Liver (tissue), 9 donors: ENCODE measurements around the gene TTC39A. TPM values are rescaled to one million over a fixed set of nuclear protein-coding genes. Genes with fewer than 3 reads are reported as not detected.

Experiments
- DNase-seq: peaks from one replicate; pipeline ENCODE4 v3.0.0-alpha.2; 2017; ENCODE audit warnings: low spot score
- H3K27ac ChIP-seq, 2 donors: one replicate each; pipeline ENCODE4 v1.7.0; 2013; ENCODE audit warnings: inconsistent platforms in 2 of 2, low read length in 2 of 2, control low read depth in 1 of 2, low read depth in 1 of 2, mild to moderate bottlenecking in 1 of 2
- H3K27me3 ChIP-seq, 4 donors: one replicate each; pipeline versions ENCODE4 v1.6.1 to v1.7.0; 2013; ENCODE audit warnings: low read length in 3 of 4, inconsistent platforms in 1 of 4, mild to moderate bottlenecking in 1 of 4, moderate library complexity in 1 of 4; ENCODE audit not compliant: control insufficient read depth in 4 of 4, insufficient read depth in 4 of 4
- H3K36me3 ChIP-seq, 4 donors: one replicate each; pipeline versions ENCODE4 v1.6.1 to v1.7.0; 2013; ENCODE audit warnings: low read length in 3 of 4, mild to moderate bottlenecking in 3 of 4, low read depth in 1 of 4, moderate library complexity in 1 of 4; ENCODE audit not compliant: control insufficient read depth in 4 of 4, insufficient read depth in 3 of 4
- H3K4me1 ChIP-seq, 4 donors: one replicate each; pipeline versions ENCODE4 v1.6.1 to v1.7.0; 2013; ENCODE audit warnings: low read length in 3 of 4, mild to moderate bottlenecking in 3 of 4, moderate library complexity in 1 of 4; ENCODE audit not compliant: control insufficient read depth in 4 of 4, insufficient read depth in 4 of 4
- H3K4me3 ChIP-seq, 3 donors: one replicate each; pipeline versions ENCODE4 v1.6.1 to v1.7.0; 2013; ENCODE audit warnings: low read length in 3 of 3, control low read depth in 1 of 3, low read depth in 1 of 3, mild to moderate bottlenecking in 1 of 3
- H3K9ac ChIP-seq, 2 donors: one replicate each; pipeline ENCODE4 v1.7.0; 2013; ENCODE audit warnings: low read length in 2 of 2, mild to moderate bottlenecking in 2 of 2, moderate library complexity in 2 of 2, control low read depth in 1 of 2, low read depth in 1 of 2
- H3K9me3 ChIP-seq, 4 donors: one replicate each; pipeline versions ENCODE4 v1.6.1 to v1.7.0; 2013; ENCODE audit warnings: low read length in 3 of 4; ENCODE audit not compliant: control insufficient read depth in 4 of 4
- CTCF ChIP-seq: fragments of 150-350 bp; IDR thresholded peaks from 2 replicates; pipeline ENCODE4 v1.5.1; 2017; ENCODE audit warnings: improper control_type of control experiment, low read depth, low read length; ENCODE audit not compliant: missing input control
- FOXA2 ChIP-seq: IDR thresholded peaks from 2 replicates; pipeline ENCODE4 v1.6.1; 2016; ENCODE audit warnings: antibody characterized with exemption
- GABPA ChIP-seq, 2 donors: IDR thresholded peaks in 1 of 2; conservative IDR thresholded peaks in 1 of 2; 2 replicates each; pipeline ENCODE4 v1.6.1; 2016; ENCODE audit warnings: antibody characterized with exemption in 2 of 2, mild to moderate bottlenecking in 1 of 2, moderate library complexity in 1 of 2
- HNF4A ChIP-seq, 2 donors: conservative IDR thresholded peaks; 2 replicates each; pipeline ENCODE4 v1.6.1; 2016; ENCODE audit warnings: antibody characterized with exemption in 2 of 2, mild to moderate bottlenecking in 2 of 2
- HNF4G ChIP-seq: IDR thresholded peaks from 2 replicates; pipeline ENCODE4 v1.6.1; 2016; ENCODE audit warnings: antibody characterized with exemption
- JUND ChIP-seq, 2 donors: IDR thresholded peaks; 2 replicates each; pipeline ENCODE4 v1.6.1; 2016; ENCODE audit warnings: antibody characterized with exemption in 2 of 2
- RAD21 ChIP-seq, 2 donors: IDR thresholded peaks; 2 replicates each; pipeline ENCODE4 v1.6.1; 2016; ENCODE audit warnings: antibody characterized with exemption in 2 of 2, mild to moderate bottlenecking in 2 of 2
- REST ChIP-seq: IDR thresholded peaks from 2 replicates; pipeline ENCODE4 v1.6.1; 2016; ENCODE audit warnings: antibody characterized with exemption, mild to moderate bottlenecking
- RXRA ChIP-seq, 2 donors: IDR thresholded peaks; 2 replicates each; pipeline ENCODE4 v1.6.1; 2017 to 2018; ENCODE audit warnings: antibody characterized with exemption in 2 of 2, mild to moderate bottlenecking in 1 of 2
- SP1 ChIP-seq: IDR thresholded peaks from 2 replicates; pipeline ENCODE4 v1.6.1; 2018; ENCODE audit warnings: antibody characterized with exemption, mild to moderate bottlenecking
- TAF1 ChIP-seq: conservative IDR thresholded peaks from 2 replicates; pipeline ENCODE4 v1.6.1; 2016; ENCODE audit warnings: antibody characterized with exemption, mild to moderate bottlenecking
- YY1 ChIP-seq: IDR thresholded peaks from 2 replicates; pipeline ENCODE4 v1.6.1; 2016; ENCODE audit warnings: antibody characterized with exemption, mild to moderate bottlenecking
- WGBS: extraction: QIAGEN DNeasy Blood & Tissue Kit; methylation state at CpG from one replicate; pipeline ENCODE4 v1.1.7; 2013; 5-methylcytosine and 5-hydroxymethylcytosine counted together
- polyA plus RNA-seq, 2 donors: library from polyadenylated mRNA; stranded (reverse) in 1 of 2; unstranded in 1 of 2; fragments of 200-250 nt in 1 of 2; fragments of >200 nt in 1 of 2; fragmentation: Nextera tagmentation in 1 of 2; extraction: Ambion mirVana in 1 of 2; gene quantifications; one replicate each; pipeline versions ENCODE4 v1.2.1 to v1.2.3, GENCODE V29; 2013 to 2015
- total RNA-seq, 2 donors: library from RNA; depleted of rRNA; stranded (reverse); fragments of >200 nt; gene quantifications; one replicate each; pipeline ENCODE4 v1.2.3, GENCODE V29; 2014
- TF ChIP-seq, protein P1 (sequence below): IDR thresholded peaks from 2 replicates; pipeline ENCODE4 v1.6.1; 2016; ENCODE audit warnings: antibody characterized with exemption
- donor health status: healthy.
- donor health status: healthy.
- donor health status: healthy.
- donor health status: healthy.
- donor health status: healthy.

The TTC39A gene
- total and polyA plus RNA-seq, 4 donors, result 0.32 to 1.9 (median 1.4) TPM

GRCh38 chr1:51324251-51325010 is 5.9 kb downstream of the TTC39A start:
- no peak for TF ChIP-seq CTCF
- no peak for TF ChIP-seq TAF1
- no peak for TF ChIP-seq HNF4G
- no peak for TF ChIP-seq RXRA (IDR thresholded peaks at IDR 0.05)
- no peak for TF ChIP-seq FOXA2
- TF ChIP-seq GABPA (IDR thresholded peaks at IDR 0.05 in 1 of 2, conservative IDR thresholded peaks at IDR 0.05 in 1 of 2), result no peak
- TF ChIP-seq, protein P1, sequence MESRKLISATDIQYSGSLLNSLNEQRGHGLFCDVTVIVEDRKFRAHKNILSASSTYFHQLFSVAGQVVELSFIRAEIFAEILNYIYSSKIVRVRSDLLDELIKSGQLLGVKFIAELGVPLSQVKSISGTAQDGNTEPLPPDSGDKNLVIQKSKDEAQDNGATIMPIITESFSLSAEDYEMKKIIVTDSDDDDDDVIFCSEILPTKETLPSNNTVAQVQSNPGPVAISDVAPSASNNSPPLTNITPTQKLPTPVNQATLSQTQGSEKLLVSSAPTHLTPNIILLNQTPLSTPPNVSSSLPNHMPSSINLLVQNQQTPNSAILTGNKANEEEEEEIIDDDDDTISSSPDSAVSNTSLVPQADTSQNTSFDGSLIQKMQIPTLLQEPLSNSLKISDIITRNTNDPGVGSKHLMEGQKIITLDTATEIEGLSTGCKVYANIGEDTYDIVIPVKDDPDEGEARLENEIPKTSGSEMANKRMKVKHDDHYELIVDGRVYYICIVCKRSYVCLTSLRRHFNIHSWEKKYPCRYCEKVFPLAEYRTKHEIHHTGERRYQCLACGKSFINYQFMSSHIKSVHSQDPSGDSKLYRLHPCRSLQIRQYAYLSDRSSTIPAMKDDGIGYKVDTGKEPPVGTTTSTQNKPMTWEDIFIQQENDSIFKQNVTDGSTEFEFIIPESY, result no peak
- TF ChIP-seq YY1, result no peak
- TF ChIP-seq SP1, result no peak
- TF ChIP-seq RAD21 (IDR thresholded peaks at IDR 0.05), result no peak
- no peak for TF ChIP-seq JUND (IDR thresholded peaks at IDR 0.05)

DNA sequence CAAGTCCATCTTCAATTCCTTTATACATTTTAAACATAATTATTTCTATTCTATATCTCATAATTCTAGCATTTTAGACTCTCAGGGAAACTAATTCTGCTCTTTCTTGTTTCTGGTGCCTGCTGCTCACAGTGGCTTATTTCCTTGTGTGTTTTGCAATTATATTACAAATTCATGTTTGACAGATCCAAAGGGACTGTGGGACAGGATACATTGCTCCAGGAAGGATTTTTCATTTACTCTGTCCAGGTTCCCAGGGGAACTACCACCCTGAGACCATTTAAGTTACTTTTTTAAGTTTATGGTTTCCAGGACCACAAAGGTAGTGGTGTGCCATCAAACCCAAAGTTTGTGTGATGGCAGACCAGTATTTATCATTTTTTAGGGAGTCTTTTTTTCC is 6.6 kb downstream of the TTC39A start:
- no peak overlapping the region for H3K4me3 ChIP-seq
- H3K4me1 ChIP-seq, result peaks cover 0 to under 1% (median 0%) of the 10 kb centered on the region in 4 donors
- no peak overlapping the region for H3K27ac ChIP-seq
- no peak overlapping the region for H3K9ac ChIP-seq
- DNase-seq, result no peak
- H3K9me3 ChIP-seq, result no peaks in the 10 kb centered on the region
- no peaks in the 10 kb centered on the region for H3K36me3 ChIP-seq
- TF ChIP-seq SP1, result no peak
- no peak for TF ChIP-seq HNF4A (conservative IDR thresholded peaks at IDR 0.05)
- no peak for TF ChIP-seq TAF1
- TF ChIP-seq REST, result no peak
- TF ChIP-seq, protein P1, result no peak
- H3K27me3 ChIP-seq, result no peaks in the 10 kb centered on the region

More at GRCh38 chr1:51324251-51325010, 5.9 kb downstream of the TTC39A start:
- WGBS, result 93% methylated on average over 7 of the region's 7 CpGs
- no peaks in the 10 kb centered on the region for H3K27me3 ChIP-seq
- H3K9me3 ChIP-seq, result no peaks in the 10 kb centered on the region
- H3K36me3 ChIP-seq, result no peaks in the 10 kb centered on the region
- H3K9ac ChIP-seq, result no peak overlapping the region
- DNase-seq, result no peak
- no peak overlapping the region for H3K4me3 ChIP-seq
- no peak overlapping the region for H3K27ac ChIP-seq
- H3K4me1 ChIP-seq, result peaks cover 0 to 7% (median 5%) of the 10 kb centered on the region in 4 donors
